ENCODE results near the gene CLEC2L.

DNA sequence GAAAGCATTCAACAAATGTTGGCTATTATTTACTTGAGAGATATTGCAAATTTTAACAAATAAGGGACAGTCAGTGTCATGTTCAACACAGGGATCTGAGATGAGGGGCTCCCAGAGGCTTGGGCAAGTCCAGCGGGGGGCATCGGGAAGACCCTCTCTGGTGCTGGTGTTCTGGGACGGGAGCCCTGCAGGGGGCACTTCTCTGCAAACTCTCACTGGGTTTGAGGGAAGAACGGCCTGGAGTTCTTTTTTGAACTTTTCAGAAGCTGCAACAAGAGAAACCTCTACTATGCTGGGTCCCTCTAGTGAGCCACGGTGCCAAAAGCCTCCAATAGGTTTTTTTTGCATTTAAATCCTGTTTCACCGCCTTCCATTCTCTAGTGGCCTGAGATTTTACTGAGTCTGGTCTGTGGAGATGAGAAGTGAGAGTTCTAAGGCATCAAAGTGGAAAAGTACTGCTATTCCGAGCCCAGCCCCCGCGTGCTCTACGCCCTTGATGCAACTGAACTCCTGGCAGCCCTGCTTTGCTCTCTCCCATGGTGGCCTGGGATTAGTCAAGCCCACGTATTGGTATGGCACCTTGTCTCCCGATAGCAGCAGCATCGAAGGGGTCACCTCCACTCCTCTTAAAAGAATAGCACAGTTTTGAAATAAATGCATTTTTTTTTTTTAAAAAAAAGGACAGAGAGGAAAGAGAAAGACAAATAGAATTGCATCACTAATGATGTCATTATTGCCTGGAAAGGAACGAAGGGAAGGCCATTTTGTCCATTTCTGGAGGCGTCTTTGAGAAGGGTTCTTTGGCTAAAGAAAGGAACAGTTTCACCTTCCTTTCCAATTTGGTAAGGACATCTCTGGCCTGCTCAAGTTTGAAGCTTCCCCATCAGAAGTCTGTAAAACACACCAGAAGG lies 43.5 kb downstream of the CLEC2L start:
- TF ChIP-seq, protein P1, sequence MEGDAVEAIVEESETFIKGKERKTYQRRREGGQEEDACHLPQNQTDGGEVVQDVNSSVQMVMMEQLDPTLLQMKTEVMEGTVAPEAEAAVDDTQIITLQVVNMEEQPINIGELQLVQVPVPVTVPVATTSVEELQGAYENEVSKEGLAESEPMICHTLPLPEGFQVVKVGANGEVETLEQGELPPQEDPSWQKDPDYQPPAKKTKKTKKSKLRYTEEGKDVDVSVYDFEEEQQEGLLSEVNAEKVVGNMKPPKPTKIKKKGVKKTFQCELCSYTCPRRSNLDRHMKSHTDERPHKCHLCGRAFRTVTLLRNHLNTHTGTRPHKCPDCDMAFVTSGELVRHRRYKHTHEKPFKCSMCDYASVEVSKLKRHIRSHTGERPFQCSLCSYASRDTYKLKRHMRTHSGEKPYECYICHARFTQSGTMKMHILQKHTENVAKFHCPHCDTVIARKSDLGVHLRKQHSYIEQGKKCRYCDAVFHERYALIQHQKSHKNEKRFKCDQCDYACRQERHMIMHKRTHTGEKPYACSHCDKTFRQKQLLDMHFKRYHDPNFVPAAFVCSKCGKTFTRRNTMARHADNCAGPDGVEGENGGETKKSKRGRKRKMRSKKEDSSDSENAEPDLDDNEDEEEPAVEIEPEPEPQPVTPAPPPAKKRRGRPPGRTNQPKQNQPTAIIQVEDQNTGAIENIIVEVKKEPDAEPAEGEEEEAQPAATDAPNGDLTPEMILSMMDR (IDR thresholded peaks at IDR 0.05; ENCODE audit: poor library complexity, severe bottlenecking), result no peak
- TF ChIP-seq POLR2AphosphoS5 (IDR thresholded peaks at IDR 0.05), result no peak
- TF ChIP-seq EZH2 (IDR thresholded peaks at IDR 0.05; ENCODE audit: borderline replicate concordance, insufficient read depth, low read length, poor library complexity, severe bottlenecking), result no peak
- TF ChIP-seq REST (IDR thresholded peaks at IDR 0.05; ENCODE audit: borderline replicate concordance), result no peak
- no peak for TF ChIP-seq EP300 (conservative IDR thresholded peaks at IDR 0.05; ENCODE audit: poor library complexity, severe bottlenecking)
- TF ChIP-seq RAD21 (conservative IDR thresholded peaks at IDR 0.05), result no peak
- no peak for TF ChIP-seq SMC3 (conservative IDR thresholded peaks at IDR 0.05; ENCODE audit: poor library complexity)
- TF ChIP-seq MXI1 (conservative IDR thresholded peaks at IDR 0.05; ENCODE audit: poor library complexity, severe bottlenecking), result no peak

All from neural cell (in vitro differentiated cells).